Activated CD4-positive, alpha-beta T cell treated with anti-CD3 and anti-CD28 coated beads, Interleukin-2, amount 50 U/mL, for 24 hours (primary cell): ENCODE results near the gene ACP2.

ENCODE experiments used
- DNase-seq, 2 donors: peaks; one replicate each; pipeline ENCODE4 v3.0.0-alpha.2; 2020; ENCODE audit warnings: low read depth in 1 of 2, low spot score in 1 of 2

The ACP2 gene

DNA sequence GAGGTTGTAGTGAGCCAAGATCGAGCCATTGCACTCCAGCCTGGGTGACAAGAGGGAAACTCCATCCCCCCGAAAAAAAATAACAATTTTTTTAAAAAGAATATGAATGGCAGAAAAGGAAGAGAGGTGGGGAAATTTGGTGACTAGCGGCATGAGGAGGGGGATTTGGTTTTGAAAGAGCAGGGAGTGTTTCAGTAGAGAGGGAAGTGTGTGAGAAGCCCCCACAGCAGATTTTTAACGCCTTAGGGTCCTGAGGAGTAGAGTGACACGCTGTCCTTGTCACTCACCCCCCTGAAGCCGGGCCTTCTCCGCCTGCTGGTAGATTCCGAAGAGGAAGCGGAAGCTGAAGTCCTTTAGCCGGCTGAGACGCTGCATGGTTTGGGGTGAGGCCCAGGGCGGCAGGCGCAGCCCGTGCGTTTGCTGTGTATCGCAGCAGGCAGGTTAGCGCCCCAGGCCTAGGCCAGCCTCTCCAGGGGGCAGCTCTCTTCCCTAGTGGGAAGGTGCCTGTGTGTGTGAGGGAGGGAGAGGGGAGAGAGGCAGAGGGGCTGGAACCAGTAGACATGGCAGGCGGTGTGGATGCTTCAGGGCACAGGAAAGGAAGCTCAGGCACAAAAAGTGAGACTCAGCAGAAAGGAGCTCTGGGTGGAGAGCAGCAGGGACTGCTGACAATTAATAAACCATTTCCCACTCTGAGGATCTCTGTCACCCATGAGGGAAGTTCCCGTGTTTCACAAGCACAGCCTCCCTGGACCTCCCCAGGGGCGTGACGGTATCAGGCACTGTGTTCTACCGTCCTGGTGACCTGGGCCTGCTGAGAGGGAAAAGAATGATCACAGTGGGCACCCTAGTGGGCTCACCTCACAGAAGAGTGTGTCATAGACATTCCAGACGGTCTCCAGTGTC, 3.9 kb downstream of the ACP2 start:
- no peak for DNase-seq

DNA sequence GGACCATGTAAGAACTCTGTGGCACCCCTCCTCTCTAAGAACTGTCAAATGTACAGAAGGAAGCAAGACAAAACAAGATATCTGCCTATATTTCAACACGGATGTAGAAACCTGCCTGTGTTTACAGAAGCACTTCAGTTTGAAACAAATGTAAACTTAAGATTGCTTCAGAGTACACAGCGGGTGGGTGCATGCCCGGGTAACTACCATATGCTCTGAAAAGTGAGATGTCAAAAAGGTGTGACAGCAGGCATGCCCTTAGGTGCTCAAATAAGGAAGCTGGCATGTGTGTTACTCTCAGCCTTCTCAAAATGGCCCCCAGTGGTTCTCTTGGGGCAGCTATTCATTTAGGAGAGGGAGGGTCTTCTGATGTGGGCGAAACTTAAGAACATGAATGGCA, 5.2 kb downstream of the ACP2 start:
- DNase-seq = no peak

GRCh38 chr11:47242596-47243192, 5.9 kb downstream of the ACP2 start:
- no peak for DNase-seq

GRCh38 chr11:47241841-47242301, 6.7 kb downstream of the ACP2 start:
- no peak for DNase-seq

DNA sequence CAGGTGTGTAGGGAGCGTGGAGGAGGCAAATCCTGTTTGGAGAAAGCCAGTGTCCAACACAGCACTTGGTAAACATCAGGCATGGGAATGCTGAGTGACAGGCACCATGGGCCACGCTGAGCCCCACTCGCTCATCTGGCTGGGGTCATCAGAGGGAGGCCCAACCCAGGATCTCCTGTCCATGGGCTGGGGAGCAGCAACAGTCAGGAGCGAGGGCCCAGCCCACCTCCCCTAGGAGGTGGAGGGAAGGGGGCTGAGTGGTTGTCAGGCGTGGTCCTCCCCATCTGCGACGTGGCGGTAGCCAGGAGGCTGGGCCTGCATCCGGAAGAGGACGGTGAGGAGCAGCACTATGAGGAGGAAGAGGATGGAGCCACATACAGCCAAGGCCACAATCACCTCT, 8.8 kb downstream of the ACP2 start:
- DNase-seq = no peak

GRCh38 chr11:47236482-47236881, 12.1 kb downstream of the ACP2 start:
- DNase-seq = no peak

GRCh38 chr11:47235163-47235562, 13.5 kb downstream of the ACP2 start:
- no peak for DNase-seq

GRCh38 chr11:47234669-47235100, 13.9 kb downstream of the ACP2 start:
- peak in 1 of 2 donors; percentile 32 for DNase-seq

- no peak for DNase-seq
Measured at GRCh38 chr11:47233989-47234668, 14.5 kb downstream of the ACP2 start.

GRCh38 chr11:47233051-47233450, 15.6 kb downstream of the ACP2 start:
- DNase-seq = no peak

DNA sequence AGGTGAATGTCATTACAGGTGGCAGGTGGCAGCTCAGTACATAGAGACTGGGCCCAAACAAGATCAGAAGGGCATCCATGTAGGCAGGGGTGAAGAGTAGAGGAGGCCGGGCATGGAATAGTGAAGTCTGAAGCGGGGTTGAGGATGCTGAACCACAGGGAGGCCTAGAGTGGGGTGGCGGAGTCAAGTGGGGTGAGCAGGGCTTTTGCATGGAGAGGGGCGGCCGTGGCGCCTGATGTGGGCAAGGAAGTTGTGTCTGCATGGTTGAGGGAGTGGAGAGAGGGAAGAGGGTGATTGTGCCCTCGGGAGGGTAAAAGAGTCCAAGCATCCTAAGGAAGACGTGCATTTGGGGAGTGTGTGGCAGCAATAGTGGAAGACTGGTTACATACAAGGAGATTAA, 19.5 kb downstream of the ACP2 start:
- DNase-seq = no peak

GRCh38 chr11:47225552-47226400, 22.8 kb downstream of the ACP2 start:
- DNase-seq = peak in 1 of 2 donors; percentile 38

DNA sequence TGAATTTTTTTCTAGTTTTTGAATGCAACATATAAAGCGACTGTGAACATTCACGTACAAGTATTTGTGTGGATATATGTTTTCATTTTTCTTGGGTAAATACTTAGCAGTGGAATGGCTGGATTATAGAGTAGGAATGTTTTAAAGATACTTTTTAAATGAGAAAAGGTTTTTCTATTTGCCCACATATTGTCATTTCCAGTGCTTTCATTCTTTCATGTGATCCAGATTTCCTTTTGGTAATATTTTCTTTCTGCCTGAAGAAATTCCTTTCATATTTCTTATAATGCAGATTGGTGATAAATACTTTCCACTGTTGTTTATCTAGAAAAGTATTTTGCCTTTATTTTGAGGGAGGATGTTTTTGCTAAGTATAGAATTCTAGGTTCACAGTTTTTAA, 25.9 kb downstream of the ACP2 start:
- no peak for DNase-seq

DNA sequence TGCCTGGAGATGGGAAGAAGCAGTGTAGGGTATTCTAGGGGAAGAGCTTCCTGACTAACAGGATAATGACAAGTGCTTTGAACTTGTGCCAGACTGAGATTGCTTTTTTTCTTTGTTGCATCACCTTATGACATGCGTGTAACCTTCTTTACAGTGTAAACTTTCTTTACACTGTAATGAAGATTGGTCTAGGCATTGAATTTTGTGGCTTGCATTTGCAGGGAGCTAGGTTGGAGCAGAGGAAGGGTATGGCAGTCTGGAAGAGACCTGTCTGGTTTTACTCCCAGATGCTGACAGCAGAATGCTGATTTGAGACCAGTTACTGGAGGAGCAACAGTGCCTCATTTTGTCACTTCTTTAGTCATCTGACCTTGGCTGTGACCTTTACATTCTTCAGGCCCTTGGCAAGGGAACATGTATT, 28.2 kb downstream of the ACP2 start:
- no peak for DNase-seq

- DNase-seq = peak; percentile 52 to 80
Measured at GRCh38 chr11:47216121-47216798, 32.4 kb downstream of the ACP2 start.

GRCh38 chr11:47215366-47215910, 33.2 kb downstream of the ACP2 start:
- DNase-seq = peak in 1 of 2 donors; percentile 13

DNA sequence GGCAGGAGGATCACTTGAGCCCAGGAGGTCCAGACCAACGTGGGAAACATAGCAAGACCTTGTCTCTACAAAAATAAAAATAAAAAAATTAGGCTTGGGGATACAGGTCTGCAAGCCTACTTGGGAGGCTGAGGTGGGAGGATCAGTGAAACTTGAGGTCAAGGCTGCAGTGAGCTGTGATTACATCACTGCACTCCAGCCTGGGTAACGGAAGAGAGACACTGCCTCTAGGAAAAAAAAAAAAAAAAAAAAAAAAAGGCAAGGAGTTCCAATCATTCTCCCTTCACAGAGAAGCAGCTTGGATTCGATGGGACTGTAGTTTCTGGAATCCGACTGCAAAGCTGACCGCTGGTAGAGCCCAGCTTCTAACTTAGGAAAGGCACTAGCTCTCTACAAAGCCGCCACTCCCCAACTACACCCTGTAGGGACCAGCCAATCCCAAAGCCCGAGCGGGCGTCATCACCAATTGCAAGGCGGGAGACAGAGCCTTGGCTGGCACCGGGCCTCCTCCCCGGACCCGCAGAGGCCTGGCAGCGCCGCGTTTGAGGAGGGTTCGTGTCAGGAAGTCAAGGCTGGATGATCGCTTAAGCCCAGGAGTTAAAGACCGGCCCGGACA, 34.6 kb downstream of the ACP2 start:
- DNase-seq = peak; percentile 73 to 80

DNA sequence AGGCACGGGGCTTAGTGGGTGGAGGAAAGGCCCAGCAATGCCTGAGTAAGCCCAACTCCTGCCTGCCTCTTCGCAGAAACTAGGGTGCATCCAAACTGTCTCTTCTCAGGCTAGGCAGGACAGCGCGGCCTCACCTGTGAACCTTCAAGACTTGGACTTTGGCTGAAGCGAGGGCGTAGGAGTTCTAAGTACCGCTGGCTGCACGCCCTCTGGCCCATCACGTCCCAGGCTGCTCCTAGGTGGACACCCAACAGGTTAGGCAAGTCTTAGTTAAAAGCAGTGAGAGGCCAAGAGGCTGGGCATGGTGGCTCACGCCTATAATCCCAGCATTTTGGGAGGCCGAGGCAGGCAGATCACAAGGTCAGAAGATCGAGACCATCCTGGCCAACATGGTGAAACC, 35.7 kb downstream of the ACP2 start:
- no peak for DNase-seq

GRCh38 chr11:47208628-47209027, 40.0 kb downstream of the ACP2 start:
- no peak for DNase-seq
